GM21825 (cell line): ENCODE data around the gene UBA5.
A peak's percentile ranks its signal among the peaks of the same experiment; 100 is the strongest.

Experiments used
- ATAC-seq: cut with Tn5 transposase; IDR thresholded peaks from one replicate; pipeline ENCODE4 v1.9.1; 2021; ENCODE audit warnings: mild to moderate bottlenecking, moderate library complexity; ENCODE audit not compliant: unreplicated experiment

UBA5 gene

DNA sequence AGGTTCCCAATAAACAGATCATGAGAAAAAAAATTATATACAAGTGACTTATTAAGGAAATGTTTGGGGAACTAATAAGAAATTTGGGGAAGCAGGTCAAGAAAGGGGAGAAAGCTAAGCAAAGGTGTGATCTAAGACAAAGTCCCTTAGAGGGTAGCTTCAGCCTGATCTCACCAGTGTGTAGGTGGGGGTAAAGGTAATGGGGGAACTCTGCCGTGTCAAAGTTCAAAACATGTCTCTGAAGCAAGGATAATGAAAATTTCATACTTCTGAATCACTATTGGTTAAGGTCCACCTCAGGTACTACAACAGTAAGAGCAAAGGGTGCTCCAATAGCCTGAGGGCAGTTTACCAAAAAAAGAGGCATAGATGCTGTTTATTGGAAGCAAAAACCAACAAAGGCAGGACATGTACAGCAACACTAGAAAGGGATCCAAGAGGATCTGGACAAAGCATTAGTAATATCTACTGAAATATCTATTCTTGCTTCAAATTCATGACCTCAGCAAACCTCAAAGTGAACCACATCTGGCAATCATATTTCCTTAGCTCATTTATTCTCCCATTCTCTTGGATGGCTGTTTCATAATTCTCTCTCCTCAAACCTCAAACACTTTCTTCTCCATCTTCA is 7.4 kb upstream of the UBA5 start:
- ATAC-seq, result no peak

DNA sequence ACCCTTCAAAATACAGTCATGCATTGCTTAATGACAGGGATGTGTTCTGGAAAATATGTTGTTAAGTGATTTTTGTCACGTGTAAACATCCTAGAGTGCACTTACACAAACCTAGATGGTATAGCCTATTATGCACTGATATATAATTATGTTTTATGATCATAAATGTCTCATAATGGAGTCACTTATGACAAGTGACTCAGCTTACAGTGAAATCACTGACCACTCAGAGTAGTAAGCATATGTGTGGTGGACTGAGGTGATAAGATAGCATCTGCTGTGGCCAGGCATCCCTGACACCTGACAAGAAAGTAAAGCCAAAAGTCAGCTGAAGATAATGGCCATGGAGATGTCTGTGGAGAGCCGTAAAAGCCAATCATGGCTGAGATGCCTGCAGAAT is 5.9 kb upstream of the UBA5 start:
- no peak for ATAC-seq

DNA sequence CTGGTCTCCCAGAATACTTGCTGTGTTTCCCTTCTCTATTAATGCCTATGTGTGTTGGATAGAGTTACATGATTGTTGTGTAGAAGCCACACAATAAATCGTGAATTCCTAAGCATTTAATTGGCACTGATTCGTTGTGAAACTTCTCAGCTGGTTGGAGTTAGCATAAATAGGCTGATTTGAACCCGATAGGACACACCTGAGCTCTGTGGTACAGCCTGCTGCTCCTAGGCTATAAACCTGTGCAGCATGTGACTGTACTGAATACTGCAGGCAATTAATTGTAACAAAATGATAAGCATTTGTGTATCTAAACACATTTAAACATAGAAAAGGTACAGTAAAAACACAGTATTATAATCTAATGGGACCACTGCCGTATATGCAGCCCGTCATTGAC is 5.4 kb upstream of the UBA5 start:
- no peak for ATAC-seq

DNA sequence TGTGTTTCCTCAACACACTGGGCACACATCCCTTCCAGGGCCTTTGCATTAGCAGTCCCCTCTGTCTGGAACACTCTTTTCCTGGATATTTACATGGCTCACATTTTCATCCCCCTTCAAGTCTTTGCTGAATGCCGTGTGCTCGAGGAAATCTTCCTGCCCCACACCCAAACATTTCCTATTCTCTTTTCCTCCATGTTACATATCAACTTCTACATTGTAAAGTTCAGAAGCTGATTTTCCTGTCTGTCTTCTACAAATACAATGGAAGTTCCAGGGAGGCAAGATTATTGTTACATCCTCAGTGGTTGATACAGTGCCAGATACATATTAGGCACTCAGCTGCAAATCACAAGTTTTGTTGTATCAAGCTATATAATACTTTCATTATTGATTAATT is 4.7 kb upstream of the UBA5 start:
- ATAC-seq, result no peak

DNA sequence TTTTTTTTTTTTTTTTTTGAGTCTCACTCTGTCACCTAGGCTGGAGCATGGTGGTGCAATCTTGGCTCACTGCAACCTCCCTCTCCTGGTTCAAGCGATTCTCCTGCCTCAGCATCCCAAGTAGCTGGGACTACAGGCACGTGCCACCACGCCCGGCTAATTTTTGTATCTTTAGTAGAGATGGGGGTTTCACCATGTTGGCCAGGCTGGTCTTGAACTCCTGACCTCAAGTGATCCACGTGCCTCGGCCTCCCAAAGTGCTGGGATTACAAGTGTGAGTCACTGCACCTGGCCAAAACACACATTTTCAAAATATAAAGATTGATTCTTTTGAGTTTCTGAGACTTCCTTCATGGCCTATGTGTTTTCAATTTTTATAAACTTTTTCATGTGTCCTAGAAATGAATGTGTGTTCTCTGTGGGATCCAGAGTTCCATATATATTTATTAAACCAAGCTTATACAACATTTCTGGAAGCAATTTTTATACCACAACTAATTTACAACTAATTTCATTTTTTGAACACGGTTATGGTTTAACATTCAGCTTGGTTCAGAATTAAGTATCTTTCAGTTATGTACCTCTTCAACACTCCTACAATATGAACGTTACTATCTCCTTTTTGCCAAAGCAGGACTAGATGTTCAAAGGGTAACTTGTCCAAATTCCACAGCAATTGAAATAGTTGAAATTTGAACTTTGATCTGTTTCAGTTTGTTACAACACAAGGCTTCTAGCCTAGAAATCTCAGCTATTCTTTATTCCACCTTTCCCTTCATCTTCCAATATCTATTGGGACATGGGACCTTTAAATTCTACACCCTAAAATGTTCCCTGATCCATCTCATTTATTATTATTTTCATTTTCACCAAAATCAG is 2.0 kb upstream of the UBA5 start:
- no peak for ATAC-seq

DNA sequence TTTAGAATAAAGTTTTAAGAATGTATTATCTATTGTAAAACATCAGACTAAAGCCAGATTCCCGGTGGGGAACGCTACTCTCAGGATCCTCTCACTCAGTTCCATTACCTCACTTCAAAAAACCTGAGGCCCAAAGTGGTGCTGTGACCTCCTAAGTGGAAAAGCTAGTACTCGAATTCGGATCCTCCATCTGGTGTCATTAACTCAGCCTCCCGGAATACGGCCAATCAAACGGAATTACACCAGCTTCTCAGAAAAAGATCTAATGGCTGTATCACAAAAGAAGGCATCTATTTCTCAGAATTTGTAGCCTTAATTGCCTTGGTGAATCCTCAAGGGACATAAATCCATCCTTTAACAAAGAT is 1.1 kb upstream of the UBA5 start:
- ATAC-seq, result no peak

DNA sequence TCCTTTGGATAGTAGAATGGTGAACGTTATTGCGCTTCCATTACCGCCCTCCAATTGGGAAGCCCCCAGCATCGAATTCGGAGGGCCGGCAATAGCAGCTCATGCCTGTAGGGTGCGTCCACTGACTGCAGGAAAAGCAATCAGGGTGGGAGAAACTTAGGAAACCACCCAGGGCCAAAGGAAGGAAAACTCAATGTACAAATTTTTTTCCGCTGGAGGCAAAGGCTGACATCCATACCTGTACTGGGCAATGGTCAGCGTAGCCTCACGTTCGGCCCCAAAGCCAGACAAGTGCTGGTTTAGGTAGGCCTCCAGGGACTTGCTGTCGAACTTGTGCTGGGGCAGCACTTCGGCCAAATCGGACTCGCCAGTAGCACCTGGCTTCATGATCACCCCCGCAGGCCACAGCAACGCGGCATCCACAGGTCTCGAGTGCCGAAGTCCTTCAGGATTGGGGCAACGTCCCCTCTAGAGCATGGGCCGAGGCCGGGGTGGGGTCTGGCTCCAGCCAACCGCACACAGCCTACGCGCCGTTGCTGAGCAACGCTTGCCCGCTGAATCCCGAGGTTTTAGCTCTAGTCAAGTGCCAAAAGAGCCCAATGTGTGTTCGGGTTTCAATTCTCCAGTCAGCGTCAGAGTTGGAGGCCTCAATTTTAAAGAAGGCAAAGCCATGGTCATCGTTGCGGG is 621 bp upstream of the UBA5 start, which contains the start of gene ACAD11:
Gene ACAD11, minus strand, starts transcription at position 445 of the 687 bp plus-strand sequence. Its CDS starts 58 bp downstream, at position 387.
- peak; percentile 44 for ATAC-seq

- no peak for ATAC-seq
These were observed 612 bp downstream of the UBA5 start for GRCh38 chr3:132660811-132661070.

DNA sequence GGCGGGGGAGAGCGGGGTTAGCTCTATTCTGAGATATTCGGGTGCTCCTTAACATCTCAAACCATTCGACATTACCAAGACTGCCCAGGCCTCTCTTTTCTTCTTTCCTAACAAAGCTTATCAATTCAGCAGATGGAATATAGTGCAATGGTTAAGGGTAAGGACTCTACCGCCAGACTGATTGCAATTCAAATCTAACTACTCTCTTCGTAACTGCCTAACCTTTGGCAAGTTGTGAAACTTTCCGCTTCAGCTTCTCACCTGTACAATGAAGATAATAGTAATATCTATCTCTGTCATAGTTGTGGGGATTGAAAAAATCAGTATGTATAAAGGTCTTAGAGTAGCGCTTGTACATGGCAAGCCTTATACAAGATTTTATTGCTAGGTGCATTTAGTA is 972 bp downstream of the UBA5 start:
- ATAC-seq, result no peak

DNA sequence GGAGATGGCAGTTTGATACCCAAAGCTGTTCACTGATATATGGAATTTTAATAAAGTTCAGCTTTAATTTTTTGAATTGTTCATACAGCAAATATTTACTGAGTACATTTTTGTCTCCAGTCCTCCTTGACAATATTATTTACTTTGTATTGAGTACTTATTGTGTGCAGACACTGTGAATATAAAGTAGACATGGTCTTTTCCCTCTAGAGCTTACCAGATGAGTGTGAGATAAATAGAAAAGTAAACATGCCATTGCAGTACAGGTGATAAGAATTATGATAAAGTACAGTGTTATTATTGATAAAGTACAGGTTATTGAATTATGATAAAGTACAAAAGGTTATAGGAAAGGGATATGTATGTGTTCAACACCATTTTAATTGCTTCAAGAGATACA is 2.1 kb downstream of the UBA5 start:
- ATAC-seq, result no peak

DNA sequence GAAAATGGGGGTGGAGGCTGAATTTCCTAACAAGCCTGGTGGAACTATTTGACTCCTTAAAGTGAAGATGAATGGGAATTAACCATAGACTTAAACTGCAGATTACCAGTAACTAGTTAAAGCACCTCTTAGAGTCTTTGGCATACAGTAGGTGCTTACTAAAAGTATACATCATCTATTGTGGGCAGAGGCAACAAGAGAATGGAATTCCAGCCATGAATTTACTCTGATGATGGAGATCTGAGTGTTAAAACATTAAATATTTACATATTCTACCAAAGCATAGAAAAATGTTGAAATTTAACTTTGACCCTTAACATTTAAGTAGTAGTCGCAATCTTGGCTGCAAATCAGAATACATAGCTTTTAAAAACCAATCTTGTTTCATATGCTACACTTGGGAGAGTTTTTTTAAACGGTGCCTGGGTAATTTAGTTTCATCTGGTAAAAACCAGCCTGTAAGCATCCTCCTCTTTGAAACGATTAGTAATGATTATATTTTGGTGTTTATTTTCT is 5.2 kb downstream of the UBA5 start:
- ATAC-seq, result no peak

- ATAC-seq, result no peak
These were observed 9.2 kb downstream of the UBA5 start for GRCh38 chr3:132669256-132669777.

DNA sequence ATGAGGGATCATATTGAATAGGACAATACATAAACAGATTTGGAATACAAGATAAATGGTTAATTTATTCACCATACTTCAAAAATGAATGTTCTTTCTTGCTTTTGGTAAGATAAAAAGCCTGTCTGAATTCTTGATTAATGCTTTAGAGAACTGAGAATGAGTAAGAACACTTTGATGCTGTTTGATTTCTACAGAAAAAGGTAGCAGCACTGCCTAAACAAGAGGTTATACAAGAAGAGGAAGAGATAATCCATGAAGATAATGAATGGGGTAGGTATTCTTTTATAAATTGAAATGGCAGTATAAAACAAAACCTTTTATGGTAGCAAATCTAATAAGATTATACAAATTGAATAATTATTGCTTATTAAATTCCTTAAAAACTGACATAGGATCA is 15.3 kb downstream of the UBA5 start:
- no peak for ATAC-seq

DNA sequence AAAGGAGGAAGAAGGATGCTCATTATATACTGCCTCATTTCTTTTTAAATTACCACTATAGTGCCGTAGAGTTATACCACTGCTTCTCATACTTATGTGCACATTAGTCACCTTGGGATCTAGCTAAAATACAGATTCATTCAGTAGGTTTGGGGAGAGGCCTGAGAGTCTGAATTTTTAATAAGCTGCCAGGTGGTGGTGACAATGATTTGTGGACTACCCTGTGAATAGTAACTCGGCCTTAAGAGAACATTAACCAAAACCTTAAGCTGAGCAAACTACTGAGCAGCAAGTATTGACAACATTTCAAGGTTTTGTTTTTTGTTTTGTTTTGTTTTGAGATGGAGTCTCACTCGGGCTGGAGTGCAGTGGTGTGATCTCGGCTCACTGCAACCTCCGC is 19.8 kb downstream of the UBA5 start:
- no peak for ATAC-seq

- no peak for ATAC-seq
These were observed 21.3 kb downstream of the UBA5 start for GRCh38 chr3:132681421-132681820.

DNA sequence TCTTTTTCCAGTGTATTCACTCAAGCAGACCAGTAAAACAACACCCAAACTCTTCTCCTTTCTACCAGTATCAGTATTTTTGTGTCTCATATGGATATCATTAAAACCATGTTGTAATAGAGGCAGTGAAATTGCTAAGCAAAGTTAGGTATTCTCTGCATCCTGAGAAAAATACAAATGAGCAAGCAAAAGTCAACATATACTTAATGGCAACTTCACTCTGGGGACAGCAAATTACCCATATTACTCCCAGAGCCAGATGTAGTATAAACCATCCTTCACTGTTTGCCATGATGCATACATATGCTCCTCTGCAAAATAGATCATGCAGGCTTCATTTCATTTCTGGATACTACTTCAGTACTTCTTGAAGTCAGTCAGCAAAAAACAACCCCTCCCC is 22.1 kb downstream of the UBA5 start:
- ATAC-seq, result no peak

DNA sequence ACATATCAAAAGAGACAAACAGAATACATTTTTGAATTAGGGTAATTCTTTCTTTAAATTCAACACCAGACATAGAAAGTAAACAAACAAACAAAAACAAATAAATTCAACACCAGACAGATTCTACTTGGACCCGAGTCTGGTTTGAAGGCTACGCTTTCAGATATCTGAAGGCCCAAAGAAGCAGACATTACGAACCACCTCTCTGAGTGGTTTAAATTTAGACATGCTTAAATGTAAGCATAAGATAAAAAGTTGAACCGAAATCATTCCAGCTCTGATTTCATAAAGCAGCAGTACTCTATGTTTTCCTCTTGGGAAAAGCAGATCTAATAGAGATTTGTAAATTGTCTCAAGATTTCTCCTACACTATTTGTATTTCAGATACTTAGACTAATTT is 29.9 kb downstream of the UBA5 start:
- ATAC-seq, result no peak

DNA sequence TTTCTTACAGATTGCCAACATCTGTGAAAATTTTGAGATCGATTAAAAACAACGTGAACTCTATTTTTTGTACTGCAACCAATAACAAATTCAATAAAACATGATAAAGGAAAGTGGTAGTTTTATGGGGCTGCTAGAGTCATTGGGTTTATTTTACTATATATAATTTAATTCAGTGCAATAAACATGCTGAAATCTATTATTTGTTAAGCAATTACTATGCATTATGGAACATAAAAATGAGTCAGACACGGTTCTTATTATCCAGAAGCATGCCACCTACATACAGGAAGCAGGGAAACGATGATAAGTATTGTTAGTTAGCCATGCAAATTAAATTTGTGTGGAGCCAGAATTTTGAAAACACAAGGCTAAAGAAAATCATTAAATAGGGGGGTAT is 34.9 kb downstream of the UBA5 start:
- no peak for ATAC-seq

DNA sequence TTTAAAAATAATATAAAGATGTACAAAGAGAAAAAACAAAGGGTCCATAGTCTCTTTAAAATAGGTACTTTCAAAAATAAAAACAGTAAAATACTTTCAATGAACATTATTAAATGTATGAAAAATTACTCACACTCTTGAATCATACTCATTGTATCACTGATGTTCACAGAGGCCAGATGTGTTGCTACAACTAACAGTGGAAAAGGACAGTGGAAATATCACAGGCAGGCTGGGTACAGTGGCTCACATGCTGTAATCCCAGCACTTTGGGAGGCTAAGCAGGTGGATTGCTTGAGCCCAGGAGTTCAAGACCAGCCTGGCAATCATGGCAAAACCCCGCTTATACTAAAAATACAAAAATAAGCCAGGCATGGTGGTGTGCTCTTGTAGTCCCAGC is 35.3 kb downstream of the UBA5 start:
- ATAC-seq, result no peak

DNA sequence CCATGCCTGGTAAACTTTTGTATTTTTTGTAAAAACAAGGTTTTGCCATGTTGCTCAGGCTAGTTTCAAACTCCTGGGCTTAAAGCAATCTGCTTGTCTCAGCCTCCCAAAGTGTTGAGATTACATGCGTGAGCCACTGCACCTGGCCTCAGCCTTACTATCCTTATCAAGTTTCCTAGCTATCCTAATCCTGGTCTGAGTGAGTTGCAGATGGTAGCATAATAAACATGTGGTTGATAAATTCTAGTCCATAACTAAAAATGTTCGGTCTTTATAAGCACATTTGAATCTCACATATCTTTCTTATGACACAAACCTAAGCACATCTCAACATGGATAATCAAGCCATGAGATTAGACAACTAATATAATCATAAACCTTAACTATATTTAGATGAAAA is 43.6 kb downstream of the UBA5 start:
- ATAC-seq, result no peak

DNA sequence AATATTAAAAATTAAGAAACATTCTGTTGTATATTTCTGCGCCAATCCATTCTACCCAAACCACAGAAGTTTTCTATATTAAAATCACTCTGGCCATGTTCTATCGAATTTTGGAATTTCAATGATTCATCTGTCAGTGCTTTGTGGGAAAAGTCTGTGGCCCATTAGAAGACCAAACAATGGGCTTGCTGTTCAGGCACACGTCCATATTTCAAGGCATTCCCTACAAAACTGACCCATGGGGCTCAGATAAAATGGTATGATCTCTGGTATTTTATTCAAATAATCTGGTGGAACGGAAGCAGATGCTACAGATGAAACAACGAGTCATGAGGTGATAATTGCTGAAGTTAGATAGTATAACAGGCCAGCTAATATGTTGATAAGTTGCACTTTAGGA is 49.6 kb downstream of the UBA5 start:
- ATAC-seq, result no peak

DNA sequence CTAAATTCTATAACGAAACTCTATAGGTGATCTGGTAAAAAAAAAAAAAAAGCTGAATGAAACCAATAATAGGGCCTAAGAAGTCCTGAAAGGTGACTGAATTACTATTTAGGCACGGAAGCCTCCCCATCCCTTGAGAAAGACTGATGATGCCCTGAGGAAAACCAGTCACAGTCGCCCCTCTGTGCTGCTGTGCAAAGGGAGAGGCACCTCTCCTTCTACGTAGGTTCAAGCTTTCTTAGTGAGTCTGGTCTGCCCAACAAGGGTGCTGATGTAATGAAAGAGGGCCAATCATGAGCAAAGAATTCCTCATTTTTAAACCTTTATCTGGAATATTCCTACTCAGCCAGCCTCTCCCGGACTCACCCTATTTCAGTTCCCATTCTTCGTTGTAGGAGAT is 50.2 kb downstream of the UBA5 start:
- no peak for ATAC-seq
